Endothelial cell of umbilical vein (primary cell): ENCODE results near the gene GRID2. TPM values are rescaled to one million over a fixed set of nuclear protein-coding genes. Genes with fewer than 3 reads are reported as not detected.

Experiments
- BruUV-seq: library from RNA; stranded (reverse); fragments of 400-500 nt; replicated peaks from 2 replicates; lab custom pipeline; 2021; lab: Mats Ljungman, UMichigan
- CTCF ChIA-PET: fragments of 300-600, 350-600 bp; sonication (Branson Sonifier 250); formaldehyde crosslinking; loops from one replicate; lab custom pipeline; 2021; ENCODE audit warnings: antibody characterized with exemption, inconsistent platforms; lab: Charles Lee
- POLR2A ChIA-PET: fragments of 300-600, 350-600 bp; sonication (Branson Sonifier 250); formaldehyde crosslinking; loops from one replicate; lab custom pipeline; 2021; ENCODE audit warnings: antibody characterized with exemption, inconsistent platforms; lab: Charles Lee
- DNase-seq: peaks from one replicate; pipeline ENCODE4 v3.0.0-alpha.2; 2011; ENCODE audit warnings: low read depth, low spot score
- FAIRE-seq: peaks from 2 replicates; lab custom pipeline; 2011; peaks lifted over from hg19 to GRCh38; lab: Jason Lieb, UNC
- H2AFZ ChIP-seq: 2 replicates; pipeline ENCODE4 v1.6.0; 2012; ENCODE audit warnings: low read depth, low read length, control low read depth, inconsistent platforms
- H3K27ac ChIP-seq: 2 replicates; pipeline ENCODE4 v1.5.1; 2011; ENCODE audit warnings: low read depth, mild to moderate bottlenecking, control low read depth, low read length, moderate library complexity; ENCODE audit not compliant: insufficient read depth
- H3K27me3 ChIP-seq, 2 experiments: 2 replicates each; pipeline versions ENCODE4 v1.6.0 to v1.6.1; 2011; ENCODE audit warnings: low read length in 2 of 2, mixed read lengths in 1 of 2; ENCODE audit not compliant: control insufficient read depth in 2 of 2, insufficient read depth in 2 of 2
- H3K36me3 ChIP-seq, 2 experiments: 2 replicates in 1 of 2; 3 replicates in 1 of 2; pipeline ENCODE4 v1.5.1; 2011; ENCODE audit warnings: low read length in 2 of 2, mild to moderate bottlenecking in 1 of 2, moderate library complexity in 1 of 2; ENCODE audit not compliant: control insufficient read depth in 2 of 2, insufficient read depth in 2 of 2; ENCODE audit errors: extremely low read depth in 1 of 2
- H3K4me1 ChIP-seq: 3 replicates; pipeline ENCODE4 v1.5.1; 2011; ENCODE audit warnings: mild to moderate bottlenecking, low read length; ENCODE audit not compliant: control insufficient read depth, insufficient read depth; ENCODE audit errors: extremely low read depth
- H3K4me2 ChIP-seq: 2 replicates; pipeline ENCODE4 v1.6.1; 2011; ENCODE audit warnings: low read length, control low read depth, mixed read lengths; ENCODE audit not compliant: insufficient read depth
- H3K4me3 ChIP-seq, 3 experiments: fragments of 200-600 bp in 1 of 3; sonication (generic), shearing (Covaris generic) in 1 of 3; replicated peaks in 1 of 3; 2 replicates each; pipeline ENCODE4 v1.5.1; 2011 to 2016; ENCODE audit warnings: control low read depth in 3 of 3, low read length in 3 of 3, mild to moderate bottlenecking in 2 of 3, inconsistent platforms in 1 of 3, low read depth in 1 of 3, moderate library complexity in 1 of 3; ENCODE audit not compliant: insufficient read depth in 1 of 3
- H3K79me2 ChIP-seq: 2 replicates; pipeline ENCODE4 v1.6.0; 2012; ENCODE audit warnings: low read length, inconsistent platforms; ENCODE audit not compliant: control insufficient read depth, insufficient read depth
- H3K9ac ChIP-seq: replicated peaks from 2 replicates; pipeline ENCODE3; 2011; ENCODE audit warnings: low read length, control low read depth; ENCODE audit not compliant: insufficient read depth; ENCODE audit errors: extremely low read depth
- H3K9me1 ChIP-seq: replicated peaks from 3 replicates; pipeline ENCODE4 v1.6.0; 2011; ENCODE audit warnings: mild to moderate bottlenecking, low read length; ENCODE audit not compliant: control insufficient read depth, insufficient read depth; ENCODE audit errors: extremely low read depth
- H3K9me3 ChIP-seq: replicated peaks from 2 replicates; pipeline ENCODE4 v1.5.1; 2012; ENCODE audit warnings: low read length, inconsistent platforms; ENCODE audit not compliant: control insufficient read depth, insufficient read depth
- H4K20me1 ChIP-seq: replicated peaks from 2 replicates; pipeline ENCODE3; 2011; ENCODE audit warnings: mild to moderate bottlenecking, low read length; ENCODE audit not compliant: control insufficient read depth, insufficient read depth; ENCODE audit errors: extremely low read depth
- EZH2 ChIP-seq: IDR thresholded peaks from 2 replicates; pipeline ENCODE4 v1.6.1; 2012; ENCODE audit warnings: borderline replicate concordance, low read depth, mild to moderate bottlenecking, moderate library complexity, low read length, inconsistent platforms; ENCODE audit not compliant: severe bottlenecking
- FOS ChIP-seq: IDR thresholded peaks from 2 replicates; pipeline ENCODE4 v1.6.1; 2011; ENCODE audit warnings: mild to moderate bottlenecking, low read length, moderate library complexity, borderline replicate concordance; ENCODE audit not compliant: insufficient read depth
- GATA2 ChIP-seq: IDR thresholded peaks from 2 replicates; pipeline ENCODE4 v1.7.0; 2011; ENCODE audit warnings: low read depth, mild to moderate bottlenecking, moderate library complexity, mixed read lengths, low read length; ENCODE audit not compliant: insufficient read length, insufficient read depth
- JUN ChIP-seq: IDR thresholded peaks from 2 replicates; pipeline ENCODE4 v1.6.1; 2011; ENCODE audit warnings: borderline replicate concordance, low read depth; ENCODE audit not compliant: insufficient read length, insufficient read depth
- MYC ChIP-seq: IDR thresholded peaks from one replicate; pipeline ENCODE4 v1.6.1; 2011; ENCODE audit warnings: mild to moderate bottlenecking, low read depth, low read length
- POLR2A ChIP-seq: IDR thresholded peaks from 2 replicates; pipeline ENCODE4 v1.6.1; 2012; ENCODE audit warnings: low read depth, mild to moderate bottlenecking, control low read depth, low read length
- POLR2AphosphoS5 ChIP-seq: IDR thresholded peaks from 2 replicates; pipeline ENCODE4 v1.6.1; 2012; ENCODE audit warnings: low read depth, mild to moderate bottlenecking, control low read depth, low read length, moderate library complexity; ENCODE audit not compliant: insufficient read depth
- dilution Hi-C: fragments of 300-500 bp; cut with MboI; formaldehyde crosslinking; loops from one replicate; pipeline ENCODE4 v1.15.0; 2019; ENCODE audit warnings: low sequenced_read_pairs; ENCODE audit not compliant: extremely low pct_ligation_motif_present
- intact Hi-C: fragments of 100-400 bp; cut with micrococcal nuclease; formaldehyde crosslinking; loops from one replicate; pipeline ENCODE4 v1.10.0; 2022
- polyA plus RNA-seq, 4 experiments: library from polyadenylated mRNA; depleted of rRNA in 3 of 4; stranded (reverse) in 3 of 4; unstranded in 1 of 4; fragments of >200 nt; gene quantifications; 2 replicates each; pipeline versions ENCODE4 v1.2.1 to v1.2.3, GENCODE V29; 2011 to 2012; ENCODE audit warnings: missing spikeins in 1 of 4
- total RNA-seq: library from RNA; stranded (reverse); gene quantifications from 2 replicates; pipeline ENCODE4 v1.2.3, GENCODE V29; 2021
- TF ChIP-seq, protein P1 (sequence below): IDR thresholded peaks from 2 replicates; pipeline ENCODE4 v1.6.1; 2011; ENCODE audit not compliant: insufficient read depth, insufficient read length
- TF ChIP-seq, protein P2 (sequence below), 2 donors: IDR thresholded peaks; 1 replicate in 1 of 2; 2 replicates in 1 of 2; pipeline ENCODE4 v1.5.1; 2011; ENCODE audit warnings: low read length in 2 of 2, mild to moderate bottlenecking in 2 of 2, moderate library complexity in 2 of 2, control low read depth in 1 of 2, inconsistent platforms in 1 of 2, low read depth in 1 of 2; ENCODE audit not compliant: insufficient read depth in 1 of 2; ENCODE audit errors: extremely low read depth in 1 of 2

GRID2 gene
- total and polyA plus RNA-seq, 2 donors (not counting 3 experiments of a cell fraction or from before 2014, with no cell fraction given) = not detected

DNA sequence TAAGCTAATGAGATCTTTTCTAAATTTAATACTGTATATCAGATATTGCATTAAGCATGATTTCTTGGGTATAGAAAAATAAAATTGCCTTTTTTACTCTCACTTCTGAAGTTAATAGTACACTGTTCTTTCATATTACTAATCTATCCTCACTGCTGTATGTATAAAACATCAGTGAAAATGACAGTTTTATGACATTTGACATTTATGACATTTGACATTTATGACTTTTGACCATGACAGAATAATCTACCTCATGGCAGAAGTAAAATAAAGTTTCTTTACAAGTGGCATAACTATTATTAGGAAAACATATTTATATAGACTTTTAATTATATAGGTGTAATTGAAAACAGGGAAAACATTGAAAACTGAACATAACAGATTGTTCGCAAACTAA, 13.3 kb downstream of the GRID2 start:
- Histone ChIP-seq H3K4me3 (no peak overlapping the region), H3K36me3 (no peaks in the 10 kb centered on the region), H3K4me1 (no peaks in the 10 kb centered on the region), H3K9me1 (no peaks in the 10 kb centered on the region), H3K9me3 (no peaks in the 10 kb centered on the region), H2AFZ (no peak overlapping the region), H3K79me2 (no peaks in the 10 kb centered on the region), H4K20me1 (no peaks in the 10 kb centered on the region), H3K27me3 (no peaks in the 10 kb centered on the region), H3K27ac (no peak overlapping the region), H3K4me2 (no peak overlapping the region), H3K9ac (no peak overlapping the region)
- ChIA-PET POLR2A (no interaction called here), CTCF (interaction anchor here (0.6 kb wide), 1 partner anchor 257 kb away, joined by 3 read pairs; no protein-coding TSS in a partner anchor)
- BruUV-seq = no TSS peak
- FAIRE-seq (no peak), DNase-seq (no peak)
- TF ChIP-seq FOS (no peak), EZH2 (no peak), MYC (no peak)
- dilution Hi-C loops = no loop called here
- intact Hi-C loops = no loop called here

DNA sequence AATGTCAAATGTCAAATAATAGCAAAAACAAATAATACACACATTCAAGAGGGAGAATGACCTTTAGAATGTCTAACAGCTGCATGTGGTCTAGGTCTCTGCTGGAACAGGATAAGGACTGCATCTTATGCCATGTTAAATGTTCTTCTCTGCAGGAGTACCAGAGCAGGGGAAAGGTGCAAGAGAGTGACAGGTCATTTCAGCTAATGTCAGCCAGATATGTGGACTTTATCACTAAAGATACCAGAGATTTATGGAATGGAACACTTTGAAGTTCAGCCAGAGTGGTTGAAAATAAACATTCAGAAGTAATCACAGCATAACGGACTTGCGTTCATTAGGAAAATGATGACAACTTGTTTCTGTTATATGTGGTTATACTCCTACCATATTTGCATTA, 24.3 kb downstream of the GRID2 start:
- POLR2A ChIA-PET = no interaction called here
- no peak for DNase-seq
- Histone ChIP-seq H3K36me3 (no peaks in the 10 kb centered on the region), H2AFZ (no peak overlapping the region), H3K9me1 (no peaks in the 10 kb centered on the region), H3K9ac (no peak overlapping the region), H3K79me2 (no peaks in the 10 kb centered on the region), H3K4me1 (no peaks in the 10 kb centered on the region), H4K20me1 (no peaks in the 10 kb centered on the region), H3K9me3 (no peaks in the 10 kb centered on the region), H3K27ac (no peak overlapping the region), H3K4me3 (no peak overlapping the region), H3K4me2 (no peak overlapping the region), H3K27me3 (no peaks in the 10 kb centered on the region)
- intact Hi-C loops (no loop called here), dilution Hi-C loops (no loop called here)
- BruUV-seq = no TSS peak
- FAIRE-seq = no peak
- CTCF ChIA-PET = no interaction called here
- TF ChIP-seq POLR2A = no peak
- TF ChIP-seq FOS = no peak
- TF ChIP-seq, protein P1, sequence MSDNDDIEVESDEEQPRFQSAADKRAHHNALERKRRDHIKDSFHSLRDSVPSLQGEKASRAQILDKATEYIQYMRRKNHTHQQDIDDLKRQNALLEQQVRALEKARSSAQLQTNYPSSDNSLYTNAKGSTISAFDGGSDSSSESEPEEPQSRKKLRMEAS = no peak
- TF ChIP-seq, protein P2, sequence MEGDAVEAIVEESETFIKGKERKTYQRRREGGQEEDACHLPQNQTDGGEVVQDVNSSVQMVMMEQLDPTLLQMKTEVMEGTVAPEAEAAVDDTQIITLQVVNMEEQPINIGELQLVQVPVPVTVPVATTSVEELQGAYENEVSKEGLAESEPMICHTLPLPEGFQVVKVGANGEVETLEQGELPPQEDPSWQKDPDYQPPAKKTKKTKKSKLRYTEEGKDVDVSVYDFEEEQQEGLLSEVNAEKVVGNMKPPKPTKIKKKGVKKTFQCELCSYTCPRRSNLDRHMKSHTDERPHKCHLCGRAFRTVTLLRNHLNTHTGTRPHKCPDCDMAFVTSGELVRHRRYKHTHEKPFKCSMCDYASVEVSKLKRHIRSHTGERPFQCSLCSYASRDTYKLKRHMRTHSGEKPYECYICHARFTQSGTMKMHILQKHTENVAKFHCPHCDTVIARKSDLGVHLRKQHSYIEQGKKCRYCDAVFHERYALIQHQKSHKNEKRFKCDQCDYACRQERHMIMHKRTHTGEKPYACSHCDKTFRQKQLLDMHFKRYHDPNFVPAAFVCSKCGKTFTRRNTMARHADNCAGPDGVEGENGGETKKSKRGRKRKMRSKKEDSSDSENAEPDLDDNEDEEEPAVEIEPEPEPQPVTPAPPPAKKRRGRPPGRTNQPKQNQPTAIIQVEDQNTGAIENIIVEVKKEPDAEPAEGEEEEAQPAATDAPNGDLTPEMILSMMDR (IDR thresholded peaks at IDR 0.05; ENCODE audit: extremely low read depth in 1 of 2, insufficient read depth in 1 of 2, low read depth in 1 of 2, low read length in 2 of 2) = no peak
- no peak for TF ChIP-seq EZH2
- TF ChIP-seq MYC = no peak
- no peak for TF ChIP-seq GATA2
- TF ChIP-seq JUN = no peak
- no peak for TF ChIP-seq POLR2AphosphoS5
